Measurements from ENCODE around the gene DUSP1.

The DUSP1 gene

GRCh38 chr5:172770374-172770674 lies 671 bp downstream of the DUSP1 start:
- peaks cover 50% of the 10 kb centered on the region for H3K4me1 ChIP-seq (ENCODE audit: control insufficient read depth, insufficient read depth, low read length, poor library complexity, severe bottlenecking)
- peaks cover 24% of the 10 kb centered on the region for H3K36me3 ChIP-seq (ENCODE audit: control insufficient read depth, insufficient read depth, low read length)
- H3K9me3 ChIP-seq (ENCODE audit: control insufficient read depth, low read length), result no peaks in the 10 kb centered on the region
- H3K4me3 ChIP-seq (ENCODE audit: insufficient read depth, low read depth, low read length, poor library complexity, severe bottlenecking), result peak overlapping the region; percentile 55
- DNase-seq, result peak in 1 of 3 donors; percentile 11
- H3K27ac ChIP-seq (ENCODE audit: insufficient read depth, low read length, poor library complexity, severe bottlenecking), result peak overlapping the region; percentile 100
- H3K27me3 ChIP-seq (replicated peaks; ENCODE audit: control insufficient read depth, insufficient read depth, low read length, poor library complexity, severe bottlenecking), result no peaks in the 10 kb centered on the region

GRCh38 chr5:172769616-172770373 lies 1.2 kb downstream of the DUSP1 start:
- H3K9me3 ChIP-seq (ENCODE audit: control insufficient read depth, low read length), result no peaks in the 10 kb centered on the region
- peak overlapping the region; percentile 55 for H3K4me3 ChIP-seq (ENCODE audit: insufficient read depth, low read depth, low read length, poor library complexity, severe bottlenecking)
- no peak for DNase-seq
- peaks cover 24% of the 10 kb centered on the region for H3K36me3 ChIP-seq (ENCODE audit: control insufficient read depth, insufficient read depth, low read length)
- H3K27ac ChIP-seq (ENCODE audit: insufficient read depth, low read length, poor library complexity, severe bottlenecking), result peak overlapping the region; percentile 100
- peaks cover 54% of the 10 kb centered on the region for H3K4me1 ChIP-seq (ENCODE audit: control insufficient read depth, insufficient read depth, low read length, poor library complexity, severe bottlenecking)
- no peaks in the 10 kb centered on the region for H3K27me3 ChIP-seq (replicated peaks; ENCODE audit: control insufficient read depth, insufficient read depth, low read length, poor library complexity, severe bottlenecking)

- peak overlapping the region; percentile 100 for H3K27ac ChIP-seq (ENCODE audit: insufficient read depth, low read length, poor library complexity, severe bottlenecking)
- H3K27me3 ChIP-seq (replicated peaks; ENCODE audit: control insufficient read depth, insufficient read depth, low read length, poor library complexity, severe bottlenecking), result no peaks in the 10 kb centered on the region
- H3K36me3 ChIP-seq (ENCODE audit: control insufficient read depth, insufficient read depth, low read length), result peaks cover 24% of the 10 kb centered on the region
- no peak for DNase-seq
- peaks cover 58% of the 10 kb centered on the region for H3K4me1 ChIP-seq (ENCODE audit: control insufficient read depth, insufficient read depth, low read length, poor library complexity, severe bottlenecking)
- peak overlapping the region; percentile 55 for H3K4me3 ChIP-seq (ENCODE audit: insufficient read depth, low read depth, low read length, poor library complexity, severe bottlenecking)
- no peaks in the 10 kb centered on the region for H3K9me3 ChIP-seq (ENCODE audit: control insufficient read depth, low read length)
Observed at GRCh38 chr5:172769342-172769615, 1.7 kb downstream of the DUSP1 start.

GRCh38 chr5:172768573-172769341 lies 2.2 kb downstream of the DUSP1 start:
- Histone ChIP-seq H3K27ac (ENCODE audit: insufficient read depth, low read length, poor library complexity, severe bottlenecking) (peak overlapping the region; percentile 100), H3K27me3 (replicated peaks; ENCODE audit: control insufficient read depth, insufficient read depth, low read length, poor library complexity, severe bottlenecking) (no peaks in the 10 kb centered on the region), H3K9me3 (ENCODE audit: control insufficient read depth, low read length) (no peaks in the 10 kb centered on the region), H3K36me3 (ENCODE audit: control insufficient read depth, insufficient read depth, low read length) (peaks cover 24% of the 10 kb centered on the region), H3K4me1 (ENCODE audit: control insufficient read depth, insufficient read depth, low read length, poor library complexity, severe bottlenecking) (peaks cover 56% of the 10 kb centered on the region), H3K4me3 (ENCODE audit: insufficient read depth, low read depth, low read length, poor library complexity, severe bottlenecking) (peak overlapping the region; percentile 55)
- DNase-seq, result peak in 2 of 3 donors; percentile 28 to 29

DNA sequence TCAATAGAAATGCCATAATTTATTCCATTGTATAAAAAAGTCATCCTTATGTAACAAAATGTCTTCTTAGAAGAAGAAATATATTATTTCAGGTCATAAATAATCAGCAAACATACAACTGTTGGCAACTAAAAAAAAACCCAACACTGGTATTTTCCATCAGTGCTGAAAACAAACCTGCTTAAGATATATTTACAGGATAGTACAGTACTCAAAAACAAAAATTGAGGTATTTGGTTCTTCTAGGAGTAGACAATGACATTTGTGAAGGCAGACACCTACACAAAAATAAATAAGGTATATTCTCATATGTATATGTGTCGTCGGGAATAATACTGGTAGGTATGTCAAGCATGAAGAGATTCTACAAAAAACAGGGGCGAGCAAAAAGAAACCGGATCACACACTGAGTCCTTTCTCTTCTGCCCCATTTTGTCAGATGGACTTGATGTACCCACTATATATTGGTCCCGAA lies 2.9 kb downstream of the DUSP1 start:
- peak overlapping the region; percentile 55 for H3K4me3 ChIP-seq (ENCODE audit: insufficient read depth, low read depth, low read length, poor library complexity, severe bottlenecking)
- H3K27ac ChIP-seq (ENCODE audit: insufficient read depth, low read length, poor library complexity, severe bottlenecking), result peak overlapping the region; percentile 100
- H3K36me3 ChIP-seq (ENCODE audit: control insufficient read depth, insufficient read depth, low read length), result peaks cover 24% of the 10 kb centered on the region
- H3K27me3 ChIP-seq (replicated peaks; ENCODE audit: control insufficient read depth, insufficient read depth, low read length, poor library complexity, severe bottlenecking), result no peaks in the 10 kb centered on the region
- DNase-seq, result no peak
- peaks cover 50% of the 10 kb centered on the region for H3K4me1 ChIP-seq (ENCODE audit: control insufficient read depth, insufficient read depth, low read length, poor library complexity, severe bottlenecking)
- no peaks in the 10 kb centered on the region for H3K9me3 ChIP-seq (ENCODE audit: control insufficient read depth, low read length)

- no peaks in the 10 kb centered on the region for H3K9me3 ChIP-seq (ENCODE audit: control insufficient read depth, low read length)
- H3K27me3 ChIP-seq (replicated peaks; ENCODE audit: control insufficient read depth, insufficient read depth, low read length, poor library complexity, severe bottlenecking), result no peaks in the 10 kb centered on the region
- DNase-seq, result peak; percentile 44 to 55 (median 51)
- H3K4me3 ChIP-seq (ENCODE audit: insufficient read depth, low read depth, low read length, poor library complexity, severe bottlenecking), result no peak overlapping the region
- peak overlapping the region; percentile 91 for H3K27ac ChIP-seq (ENCODE audit: insufficient read depth, low read length, poor library complexity, severe bottlenecking)
- peaks cover 24% of the 10 kb centered on the region for H3K36me3 ChIP-seq (ENCODE audit: control insufficient read depth, insufficient read depth, low read length)
- H3K4me1 ChIP-seq (ENCODE audit: control insufficient read depth, insufficient read depth, low read length, poor library complexity, severe bottlenecking), result peaks cover 41% of the 10 kb centered on the region
Observed at GRCh38 chr5:172766287-172767108, 4.5 kb downstream of the DUSP1 start.

DNA sequence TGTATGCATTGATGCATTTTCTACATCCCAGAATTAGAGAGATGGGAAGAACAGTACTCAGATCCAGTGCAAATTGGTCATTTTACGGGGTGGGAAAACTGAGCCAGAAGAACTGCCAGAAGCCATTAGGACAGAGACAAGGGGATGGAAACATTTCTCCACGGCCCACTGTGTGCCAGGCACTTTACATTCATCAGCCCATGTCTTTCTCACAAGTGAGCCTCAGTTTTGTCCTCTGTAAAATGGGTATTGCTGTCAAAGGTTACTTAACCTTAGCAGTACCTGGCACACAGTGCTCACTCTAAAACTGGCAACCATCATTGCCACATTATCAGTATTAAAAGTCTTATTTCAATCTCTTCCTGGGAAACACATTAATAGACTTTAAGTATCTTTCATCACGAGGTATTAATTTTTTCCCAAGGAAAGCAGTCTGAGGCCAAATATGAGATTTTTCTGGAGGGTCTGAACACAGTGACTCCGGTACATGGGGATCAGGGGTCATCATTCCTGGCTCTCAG lies 5.2 kb downstream of the DUSP1 start:
- H3K27ac ChIP-seq (ENCODE audit: insufficient read depth, low read length, poor library complexity, severe bottlenecking), result peak overlapping the region; percentile 91
- peaks cover 41% of the 10 kb centered on the region for H3K4me1 ChIP-seq (ENCODE audit: control insufficient read depth, insufficient read depth, low read length, poor library complexity, severe bottlenecking)
- H3K4me3 ChIP-seq (ENCODE audit: insufficient read depth, low read depth, low read length, poor library complexity, severe bottlenecking), result no peak overlapping the region
- no peak for DNase-seq
- no peaks in the 10 kb centered on the region for H3K27me3 ChIP-seq (replicated peaks; ENCODE audit: control insufficient read depth, insufficient read depth, low read length, poor library complexity, severe bottlenecking)
- H3K9me3 ChIP-seq (ENCODE audit: control insufficient read depth, low read length), result no peaks in the 10 kb centered on the region
- peaks cover 24% of the 10 kb centered on the region for H3K36me3 ChIP-seq (ENCODE audit: control insufficient read depth, insufficient read depth, low read length)

DNA sequence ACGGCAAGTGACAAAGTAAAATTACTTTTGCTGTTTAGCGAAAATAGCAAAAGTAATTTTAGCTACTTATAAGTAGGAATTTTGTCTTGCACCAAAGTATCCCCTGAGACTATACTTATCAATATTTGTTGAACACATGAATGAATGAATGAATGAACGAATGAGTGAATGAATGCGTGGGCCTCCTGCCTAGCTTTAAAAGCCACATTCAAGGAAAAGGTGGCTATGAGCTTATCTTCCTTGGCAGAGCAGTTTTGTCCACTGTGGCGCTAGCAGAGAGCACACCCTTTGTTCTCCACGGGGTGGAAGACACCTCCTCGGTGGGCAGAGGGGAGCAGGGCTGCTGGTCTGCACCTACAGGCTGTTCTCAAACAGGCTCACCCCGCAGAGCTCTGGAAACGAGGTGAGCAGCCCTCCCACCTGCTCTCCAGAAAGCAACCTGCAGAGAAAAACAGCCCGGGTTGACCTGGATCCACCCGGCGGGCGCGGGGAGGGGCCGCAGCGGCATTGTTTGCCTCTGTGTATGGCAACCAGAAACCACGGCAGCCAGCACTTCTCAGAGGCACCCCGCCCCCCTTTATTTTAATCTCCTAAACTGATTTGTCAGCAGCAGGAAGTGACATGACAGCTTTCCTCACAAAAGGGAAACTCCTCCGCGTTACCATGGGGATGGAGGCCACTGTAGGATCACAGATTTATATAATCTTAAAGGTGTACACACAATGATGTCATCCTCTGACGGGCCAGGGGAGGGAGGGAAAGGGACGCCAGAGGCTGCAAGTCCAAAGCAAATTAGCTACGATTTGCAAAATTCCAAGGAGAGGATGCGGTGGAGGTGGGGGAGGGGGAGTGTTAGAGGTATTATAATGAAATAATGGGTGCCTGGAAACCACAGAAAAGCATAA lies 5.9 kb downstream of the DUSP1 start:
- DNase-seq, result peak; percentile 96 to 98 (median 98)
- peak overlapping the region; percentile 28 for H3K4me3 ChIP-seq (ENCODE audit: insufficient read depth, low read depth, low read length, poor library complexity, severe bottlenecking)
- peak overlapping the region; percentile 91 for H3K27ac ChIP-seq (ENCODE audit: insufficient read depth, low read length, poor library complexity, severe bottlenecking)
- H3K4me1 ChIP-seq (ENCODE audit: control insufficient read depth, insufficient read depth, low read length, poor library complexity, severe bottlenecking), result peaks cover 41% of the 10 kb centered on the region
- no peaks in the 10 kb centered on the region for H3K27me3 ChIP-seq (replicated peaks; ENCODE audit: control insufficient read depth, insufficient read depth, low read length, poor library complexity, severe bottlenecking)
- no peaks in the 10 kb centered on the region for H3K9me3 ChIP-seq (ENCODE audit: control insufficient read depth, low read length)
- peaks cover 24% of the 10 kb centered on the region for H3K36me3 ChIP-seq (ENCODE audit: control insufficient read depth, insufficient read depth, low read length)

GRCh38 chr5:172763120-172763464 lies 7.9 kb downstream of the DUSP1 start:
- DNase-seq, result no peak
- Histone ChIP-seq H3K9me3 (ENCODE audit: control insufficient read depth, low read length) (no peaks in the 10 kb centered on the region), H3K27ac (ENCODE audit: insufficient read depth, low read length, poor library complexity, severe bottlenecking) (peak overlapping the region; percentile 91), H3K4me3 (ENCODE audit: insufficient read depth, low read depth, low read length, poor library complexity, severe bottlenecking) (no peak overlapping the region), H3K4me1 (ENCODE audit: control insufficient read depth, insufficient read depth, low read length, poor library complexity, severe bottlenecking) (peaks cover 24% of the 10 kb centered on the region), H3K36me3 (ENCODE audit: control insufficient read depth, insufficient read depth, low read length) (peaks cover 4% of the 10 kb centered on the region), H3K27me3 (replicated peaks; ENCODE audit: control insufficient read depth, insufficient read depth, low read length, poor library complexity, severe bottlenecking) (no peaks in the 10 kb centered on the region)
